ENCODE data around the gene NEK9.
"Not testable (repeated sequence)": the region's sequence is repeated elsewhere in the genome, so short reads cannot be mapped to it uniquely, and the experiment has no call there.

The NEK9 gene

DNA sequence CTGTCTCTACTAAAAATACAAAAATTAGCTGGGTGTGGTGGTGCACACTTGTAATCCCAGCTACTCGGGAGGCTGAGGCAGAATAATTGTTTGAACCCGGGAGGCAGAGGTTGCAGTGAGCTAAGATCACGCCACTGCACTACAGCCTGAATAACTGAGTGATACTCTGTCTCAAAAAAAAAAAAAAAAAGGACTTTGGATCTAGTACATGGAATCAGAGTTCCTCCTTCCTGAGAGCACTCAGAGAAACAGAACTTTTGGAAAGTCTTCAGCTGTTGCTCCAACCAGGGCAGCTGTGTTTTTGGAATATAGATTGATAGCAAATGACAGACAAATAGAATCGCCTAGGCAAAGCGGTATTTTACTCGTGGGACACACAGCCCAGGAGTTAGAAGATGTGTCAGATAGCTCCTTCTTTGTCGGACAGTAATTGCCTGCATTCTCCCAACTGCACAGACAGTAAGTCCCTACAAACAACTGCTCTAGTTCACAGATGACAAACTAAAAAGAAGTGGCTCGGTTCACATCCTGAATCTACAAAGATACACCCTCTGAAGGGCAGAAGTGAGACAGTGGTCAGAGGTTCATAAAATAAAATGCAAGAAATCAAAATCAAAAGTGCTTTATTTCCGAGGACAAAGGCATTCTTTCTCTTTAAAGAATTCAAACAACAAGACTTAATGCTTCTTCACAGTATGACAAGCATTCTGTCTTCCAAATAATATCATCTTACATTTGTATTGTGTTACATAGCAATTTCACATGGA, 17.1 kb upstream of the NEK9 start:
- DNase-seq = no peak

DNA sequence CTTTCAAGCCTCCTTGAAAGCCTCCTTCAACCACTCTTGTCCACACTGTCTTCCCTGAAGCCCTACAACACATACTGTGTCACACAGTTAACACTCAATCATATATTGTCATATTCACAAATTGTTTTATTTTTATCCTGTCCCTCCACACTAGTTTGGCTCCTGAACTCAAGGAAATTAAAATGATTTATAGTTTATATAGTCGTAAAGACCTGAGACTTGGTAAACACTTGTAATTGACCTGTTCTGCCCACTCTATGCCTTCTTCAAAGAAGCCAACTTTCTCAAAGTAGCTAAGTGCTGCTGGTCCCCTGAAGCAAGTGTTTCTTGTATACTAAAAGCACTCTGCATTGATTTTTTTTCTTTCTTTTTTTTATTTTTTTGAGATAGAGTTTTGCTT, 15.6 kb upstream of the NEK9 start:
- DNase-seq = no peak

DNA sequence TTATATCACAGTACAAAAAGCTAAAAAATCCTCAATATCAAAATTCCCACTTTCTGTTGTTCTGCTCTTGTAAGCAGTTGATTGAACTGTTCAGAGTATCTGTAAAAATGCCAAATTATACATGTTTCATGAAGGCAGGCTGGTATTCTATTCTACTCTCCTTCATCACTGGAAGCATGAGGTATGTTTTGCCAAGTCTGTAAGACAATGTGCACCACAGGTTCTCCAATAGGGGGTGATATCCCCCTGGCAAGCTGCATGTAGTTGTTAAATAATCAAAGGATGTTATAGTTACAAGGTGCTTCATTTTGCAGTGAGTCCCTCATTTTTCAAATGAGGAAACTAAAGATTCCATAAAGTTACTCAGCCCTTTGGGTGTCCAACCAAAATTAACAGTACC, 15.1 kb upstream of the NEK9 start:
- DNase-seq = no peak

DNA sequence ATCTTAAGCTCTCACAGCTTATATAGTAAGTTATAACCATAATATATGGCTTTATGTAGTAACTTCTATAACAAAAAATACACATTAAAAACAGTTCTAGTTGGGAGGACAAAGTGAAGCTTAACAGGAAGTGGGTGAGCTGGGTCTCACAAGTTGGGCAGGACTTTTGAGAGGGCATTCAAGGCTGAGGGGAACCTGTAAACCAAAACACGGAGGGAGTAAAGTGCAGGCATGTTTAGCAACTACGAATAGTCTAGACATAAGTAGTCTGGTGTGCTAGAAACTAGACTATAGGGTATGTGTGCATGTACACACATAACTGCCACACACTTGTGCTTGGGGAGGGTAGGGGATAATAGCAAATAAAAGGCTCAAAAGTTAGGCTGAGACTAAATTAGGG, 14.2 kb upstream of the NEK9 start:
- DNase-seq = no peak

DNA sequence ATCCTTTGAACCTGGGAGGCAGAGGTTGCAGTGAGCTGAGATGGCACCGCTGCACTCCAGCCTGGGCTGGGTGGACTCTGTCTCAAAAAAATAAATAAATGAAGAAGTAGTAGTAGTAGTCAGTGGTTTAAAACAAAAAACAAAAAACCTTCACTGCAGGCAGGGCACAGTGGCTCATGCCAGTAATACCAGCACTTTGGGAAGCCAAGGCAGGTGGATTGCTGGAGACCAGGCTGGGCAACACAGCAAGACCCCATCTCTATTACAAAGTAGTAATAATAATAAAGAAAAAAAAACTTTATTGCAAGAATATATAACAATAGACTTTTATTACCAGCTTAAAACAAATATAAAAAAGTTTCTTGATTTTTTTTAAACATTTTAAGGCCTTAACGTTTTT, 13.8 kb upstream of the NEK9 start:
- no peak for DNase-seq

DNA sequence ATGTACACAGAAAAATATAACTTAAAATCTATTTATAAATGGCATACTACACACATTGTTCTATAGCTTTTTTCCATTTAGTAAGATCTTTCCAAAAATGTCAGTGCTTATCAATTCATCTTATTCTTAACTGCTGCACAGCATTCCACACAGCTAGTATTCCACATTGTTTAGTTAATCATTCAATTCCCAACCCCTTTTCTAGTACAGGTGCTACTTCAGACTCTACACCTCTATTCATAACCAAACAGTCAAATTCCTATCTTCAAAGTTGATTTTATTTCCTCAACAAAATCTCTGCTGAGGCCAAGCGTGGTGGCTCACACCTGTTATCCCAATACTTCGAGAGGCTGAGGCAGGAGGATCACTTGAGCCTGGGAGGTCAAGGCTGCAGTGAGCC, 12.3 kb upstream of the NEK9 start:
- DNase-seq = no peak

DNA sequence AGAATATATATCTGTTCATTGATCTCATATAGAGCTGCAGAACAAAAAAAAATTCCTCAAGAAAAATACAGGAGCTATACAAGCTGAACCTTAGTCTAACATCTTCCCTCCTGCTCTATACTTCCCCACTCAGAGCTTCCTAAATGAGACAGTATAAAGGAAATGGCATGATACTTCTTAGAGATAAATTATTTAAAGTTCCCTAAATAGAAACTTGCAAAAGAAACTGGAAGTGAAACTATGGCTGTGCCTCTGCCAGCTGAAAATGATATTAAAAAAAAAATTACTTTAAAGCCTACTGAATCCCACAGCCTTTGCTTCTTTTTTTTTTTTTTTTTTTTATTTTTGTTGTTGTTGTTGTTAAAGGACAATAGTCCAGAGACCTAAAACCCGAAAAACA, 11.6 kb upstream of the NEK9 start:
- DNase-seq = no peak

DNA sequence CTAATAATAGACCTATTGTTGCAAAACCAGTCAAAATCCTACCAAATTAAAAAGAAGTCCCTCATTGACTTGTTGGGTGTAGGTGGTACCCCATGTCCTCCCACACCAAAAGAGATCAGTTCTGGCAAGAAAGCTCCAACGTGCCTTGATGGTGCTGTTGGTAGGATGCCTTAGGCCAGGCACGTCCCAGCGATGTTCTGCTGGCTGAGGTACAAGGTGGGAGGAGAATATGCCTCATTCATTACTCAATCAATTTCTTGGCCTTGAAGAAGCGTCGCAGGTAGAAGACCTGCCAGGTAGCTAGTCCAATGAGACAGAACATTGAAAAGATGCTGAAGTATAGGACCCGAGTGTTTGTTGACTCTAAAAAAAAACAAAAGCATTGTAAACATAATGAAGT, 7.8 kb upstream of the NEK9 start:
- DNase-seq = no peak

DNA sequence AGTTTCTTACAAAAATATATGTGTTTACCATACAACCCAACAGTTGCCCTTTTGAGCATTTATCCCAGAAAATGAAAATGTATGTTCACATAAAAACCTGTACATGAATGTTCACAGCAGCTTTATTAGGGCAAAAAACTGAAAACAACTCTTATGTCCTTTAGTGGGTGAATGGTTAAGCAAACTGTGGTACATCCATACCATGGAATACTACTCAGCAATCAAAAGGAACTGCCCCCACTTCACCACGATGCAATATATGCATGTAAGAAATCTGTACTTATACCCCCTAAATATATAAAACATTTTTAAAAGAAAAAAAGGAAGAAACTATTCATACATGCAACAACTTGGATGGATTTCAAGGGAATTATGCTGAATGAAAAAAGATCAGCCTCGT, 6.7 kb upstream of the NEK9 start:
- no peak for DNase-seq

DNA sequence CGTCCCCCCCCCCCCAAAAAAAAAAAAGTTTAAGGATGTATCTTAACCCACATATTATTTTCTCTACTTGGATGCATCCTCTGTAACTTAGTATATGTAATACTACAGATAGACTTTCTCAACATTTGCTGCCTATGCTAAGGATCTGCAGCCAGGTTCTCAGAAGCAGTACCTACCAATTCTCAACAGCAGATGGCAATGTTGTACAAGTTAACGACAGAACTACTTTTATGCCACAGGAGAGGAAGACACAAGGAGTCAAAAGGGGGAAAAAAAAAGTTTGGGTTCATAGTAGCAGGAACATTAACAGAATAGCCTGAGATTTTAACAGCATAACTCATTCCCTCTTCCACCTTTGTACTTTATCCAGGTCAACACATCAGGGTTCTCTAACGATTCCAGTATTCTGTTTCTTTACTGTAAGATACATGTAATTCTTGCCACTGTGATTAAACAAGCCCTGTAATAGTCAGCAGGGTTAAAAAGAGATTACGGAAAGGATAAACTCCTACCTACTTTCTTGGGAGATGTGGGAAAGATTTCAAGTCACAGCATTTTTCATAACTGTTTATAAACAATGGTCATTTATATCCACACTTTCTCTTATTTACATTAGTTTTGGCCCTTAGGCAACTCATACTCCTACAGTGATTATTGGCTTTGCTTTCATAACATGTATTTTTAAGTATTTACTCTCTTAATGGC, 5.7 kb upstream of the NEK9 start:
- DNase-seq = peak; percentile 38

DNA sequence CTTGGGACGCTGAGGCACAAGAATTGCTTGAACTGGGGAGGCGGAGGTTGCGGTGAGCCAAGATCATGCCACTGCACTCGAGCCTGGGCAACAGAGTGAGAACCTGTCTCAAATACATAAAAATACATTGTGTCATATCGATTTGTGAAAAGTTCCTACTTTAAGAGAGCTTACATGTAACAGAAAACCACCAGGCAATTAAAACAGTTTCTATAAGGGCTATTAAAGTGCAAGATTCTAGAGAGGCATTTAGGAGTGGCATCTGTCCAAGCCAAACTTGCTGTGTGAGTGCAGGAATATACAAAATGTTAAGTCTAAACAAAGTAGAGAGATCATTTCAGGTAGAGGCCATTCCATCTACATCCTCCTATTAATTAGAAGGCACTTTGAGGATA, 1.7 kb upstream of the NEK9 start:
- no peak for DNase-seq

DNA sequence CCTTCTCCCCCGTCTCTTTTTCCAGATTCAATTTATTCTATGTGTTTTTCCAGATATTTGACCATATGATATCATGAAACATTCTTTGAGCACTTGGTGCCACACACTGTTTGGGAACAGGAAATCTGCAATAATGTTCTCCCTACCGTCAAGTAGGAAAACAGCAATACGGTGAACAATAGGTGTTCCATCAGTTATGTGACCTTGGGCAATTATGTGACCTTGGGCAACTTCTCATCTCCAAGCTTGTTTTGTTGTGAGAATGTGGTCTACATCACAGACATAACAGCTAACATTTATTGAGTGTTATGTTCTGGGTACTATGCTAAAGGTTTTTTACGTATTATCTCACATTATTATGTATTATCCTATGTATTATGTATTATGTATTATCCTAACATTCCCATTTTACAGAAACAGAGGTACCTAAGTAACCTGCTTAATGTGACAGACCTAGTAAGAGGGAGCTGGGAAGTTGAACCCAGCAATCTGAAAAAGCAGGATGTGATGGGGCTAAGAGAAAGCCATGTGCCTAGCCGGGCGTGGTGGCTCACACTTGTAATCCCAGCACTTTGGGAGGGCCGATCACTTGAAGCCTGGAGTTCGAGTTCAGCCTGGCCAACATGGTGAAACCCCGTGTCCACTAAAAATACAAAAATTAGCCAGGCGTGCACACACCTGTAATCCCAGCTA, 1.2 kb upstream of the NEK9 start:
- no peak for DNase-seq

DNA sequence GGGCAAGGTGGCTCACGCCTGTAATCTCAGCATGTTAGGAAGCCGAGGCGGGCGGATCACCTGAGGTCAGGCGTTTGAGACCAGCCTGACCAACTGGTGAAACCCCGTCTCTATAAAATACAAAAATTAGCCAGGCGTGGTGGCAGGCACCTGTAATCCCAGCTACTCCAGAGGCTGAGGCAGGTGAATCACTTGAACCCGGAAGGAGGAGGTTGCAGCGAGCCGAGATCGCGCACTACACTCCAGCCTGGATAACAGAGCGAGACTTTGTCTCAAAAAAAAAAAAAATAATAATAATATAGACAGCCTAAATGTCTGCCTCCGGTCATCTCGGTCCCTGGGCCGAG, 599 bp upstream of the NEK9 start:
- not testable (repeated sequence) for DNase-seq

DNA sequence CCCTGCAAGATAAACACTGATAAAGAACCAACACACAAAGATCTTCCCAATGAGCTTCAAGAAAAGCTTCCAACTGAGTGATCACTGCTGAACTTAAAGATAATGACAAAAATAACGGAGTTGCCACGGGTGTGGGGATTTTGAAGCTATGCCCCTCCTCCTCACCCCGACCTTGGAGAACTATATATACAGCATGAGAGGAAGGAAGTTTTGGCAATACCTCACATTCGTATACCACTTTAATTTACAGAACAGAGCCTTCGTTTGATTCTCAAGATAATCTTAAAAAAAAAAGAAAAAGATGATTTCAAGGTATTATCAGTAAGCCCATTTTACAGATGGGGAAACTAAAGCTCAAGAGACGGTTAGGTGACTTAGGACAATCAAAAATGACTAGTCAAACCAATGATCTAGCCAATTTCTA, 715 bp downstream of the NEK9 start:
- no peak for DNase-seq

DNA sequence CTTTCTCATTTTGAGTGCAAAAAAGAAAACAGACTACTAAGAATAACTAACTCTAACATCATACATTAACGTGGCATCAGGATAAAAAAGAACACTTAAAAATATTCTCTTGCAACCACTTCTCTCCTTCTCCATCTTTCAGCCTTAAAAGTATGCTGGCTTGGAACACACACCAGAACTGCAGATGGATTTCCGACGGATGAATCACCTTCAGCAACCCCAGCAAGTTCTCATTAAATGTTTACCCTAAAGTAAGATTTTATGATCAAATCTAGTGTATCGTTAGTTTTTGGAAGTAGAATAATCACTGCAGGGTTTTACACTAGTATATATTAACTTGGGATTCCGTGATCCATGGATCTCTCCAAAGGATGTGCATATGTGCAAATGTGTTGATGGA, 1.2 kb downstream of the NEK9 start:
- DNase-seq = no peak

DNA sequence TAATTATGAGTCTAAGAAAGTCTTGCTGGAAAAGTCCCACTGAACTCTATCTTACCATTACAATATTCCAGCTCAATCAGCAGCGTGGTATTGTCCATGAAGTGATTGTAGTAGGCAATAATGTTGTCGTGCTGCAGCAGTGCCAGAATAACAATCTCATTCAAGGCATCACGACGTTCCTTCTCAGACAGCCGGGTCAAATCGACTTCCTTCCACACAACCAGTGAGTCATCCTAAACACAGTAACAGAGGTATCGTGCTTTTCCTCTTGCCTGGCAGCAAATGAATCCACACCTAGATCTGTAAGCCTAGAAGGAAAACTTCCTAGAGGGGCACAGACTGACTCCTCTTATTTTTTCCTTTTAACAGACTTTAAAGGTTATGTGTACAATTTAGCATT, 2.9 kb downstream of the NEK9 start:
- no peak for DNase-seq

DNA sequence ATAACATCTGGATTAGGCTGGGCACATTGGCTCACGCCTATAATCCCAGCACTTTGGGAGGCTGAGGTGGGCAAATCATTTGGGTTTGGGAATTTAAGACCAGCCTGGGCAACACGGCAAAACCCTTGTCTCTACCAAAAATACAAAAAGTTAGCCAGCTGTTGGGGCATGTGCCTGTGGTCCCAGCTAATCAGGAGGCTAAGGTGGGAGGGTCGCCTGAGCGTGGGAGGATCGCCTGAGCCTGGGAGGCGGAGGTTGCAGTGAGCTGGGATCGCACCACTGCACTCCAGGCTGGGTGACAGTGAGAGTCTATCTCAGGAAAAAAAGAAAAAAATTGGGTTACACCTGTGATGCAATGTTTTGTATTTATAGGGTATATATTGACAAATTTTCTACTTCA, 5.3 kb downstream of the NEK9 start:
- DNase-seq = no peak

DNA sequence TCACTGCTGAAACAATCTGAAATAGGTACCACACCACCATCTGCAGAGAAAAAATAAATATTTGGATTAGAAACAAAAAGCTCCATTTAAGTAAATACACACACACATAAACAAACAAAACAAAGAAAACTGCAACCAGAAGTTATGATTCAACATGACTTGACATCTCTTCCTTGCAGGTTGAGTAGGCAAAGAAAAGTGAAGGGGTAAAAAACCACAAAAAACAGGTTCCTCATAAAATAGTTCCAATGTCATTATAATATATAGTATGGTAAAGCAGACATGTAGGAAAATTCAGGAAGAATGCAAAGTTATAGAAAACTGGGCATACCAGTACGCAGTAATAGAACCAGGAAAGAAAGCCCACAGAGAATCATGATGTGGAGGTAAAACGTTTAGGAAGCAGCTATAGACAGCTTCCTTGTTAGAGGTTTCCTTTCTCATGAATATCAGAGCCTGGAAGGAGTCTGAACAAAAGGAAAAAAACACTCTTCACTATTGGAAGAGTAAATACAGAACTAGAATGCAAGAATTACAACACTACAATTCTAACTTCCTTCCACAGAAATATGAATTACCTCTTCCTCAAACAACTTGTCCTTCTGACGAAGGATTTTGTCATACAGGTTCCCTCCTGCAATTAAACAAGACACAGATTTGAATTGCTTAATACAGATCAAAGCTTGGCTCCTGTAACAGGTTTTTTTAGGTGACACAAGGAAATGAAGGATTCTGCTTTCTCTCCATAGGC, 6.1 kb downstream of the NEK9 start:
- no peak for DNase-seq

DNA sequence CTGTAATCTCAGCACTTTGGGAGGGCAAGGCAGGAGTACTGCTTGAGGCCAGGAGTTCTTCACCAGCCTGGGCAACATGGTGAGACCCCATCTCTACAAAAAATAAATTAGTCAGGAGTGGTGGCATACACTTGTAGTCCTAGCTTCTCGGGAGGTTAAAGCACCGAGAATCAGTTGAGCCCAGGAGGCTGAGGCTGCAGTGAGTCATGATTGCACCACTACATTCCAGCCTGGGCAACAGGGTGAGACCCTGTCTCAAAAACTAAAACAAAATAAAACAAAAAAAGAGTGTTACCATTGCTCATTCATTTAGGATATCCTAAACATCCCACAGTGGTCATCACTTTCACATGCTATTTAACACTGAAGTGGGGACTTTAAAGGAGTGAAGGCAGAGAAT, 7.8 kb downstream of the NEK9 start:
- no peak for DNase-seq

DNA sequence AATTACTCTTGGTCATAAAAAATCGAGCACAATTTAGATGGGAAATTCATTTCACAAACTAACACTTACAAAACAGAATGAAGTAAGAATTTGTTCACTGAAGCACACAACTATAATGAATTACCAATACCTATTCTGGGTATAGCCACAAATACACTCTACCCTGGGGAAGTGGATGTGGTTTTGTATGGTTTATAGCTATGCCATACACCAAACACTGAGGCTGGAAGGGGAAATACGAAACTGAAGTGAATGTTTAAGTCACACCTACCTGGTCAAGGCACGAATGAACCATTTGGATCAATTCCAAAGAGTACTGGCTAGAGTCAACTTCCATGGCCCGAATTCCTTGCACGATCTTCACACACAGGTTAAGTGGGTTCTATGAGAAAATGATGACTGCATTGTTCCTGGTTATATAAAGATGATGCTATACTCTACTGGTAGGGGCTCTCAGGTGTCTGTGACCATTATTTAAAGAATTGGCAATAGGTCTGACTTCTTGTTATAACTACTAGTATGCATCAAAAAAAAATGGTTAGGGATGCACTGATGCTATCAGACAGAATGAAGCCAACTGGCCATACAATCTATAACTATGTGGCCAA, 12.8 kb downstream of the NEK9 start:
- no peak for DNase-seq

DNA sequence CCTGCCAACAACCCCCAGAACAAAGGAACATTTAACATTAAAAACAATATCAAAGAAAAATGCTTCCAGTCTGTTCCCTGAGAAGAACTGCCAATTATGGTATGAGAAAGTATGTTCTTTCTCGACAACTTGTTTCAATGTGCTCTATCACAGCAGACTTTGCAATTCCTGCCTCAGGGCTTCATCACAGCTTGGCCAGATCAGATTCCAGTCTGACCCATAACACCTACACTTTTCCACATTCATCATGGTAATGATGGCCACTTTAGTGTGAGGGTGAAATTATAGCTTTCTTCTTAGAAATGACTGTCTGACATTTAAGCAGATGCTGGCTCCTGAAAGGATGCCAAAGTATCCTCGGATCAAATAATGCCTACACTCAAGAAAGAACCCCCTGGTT, 17.0 kb downstream of the NEK9 start:
- no peak for DNase-seq

DNA sequence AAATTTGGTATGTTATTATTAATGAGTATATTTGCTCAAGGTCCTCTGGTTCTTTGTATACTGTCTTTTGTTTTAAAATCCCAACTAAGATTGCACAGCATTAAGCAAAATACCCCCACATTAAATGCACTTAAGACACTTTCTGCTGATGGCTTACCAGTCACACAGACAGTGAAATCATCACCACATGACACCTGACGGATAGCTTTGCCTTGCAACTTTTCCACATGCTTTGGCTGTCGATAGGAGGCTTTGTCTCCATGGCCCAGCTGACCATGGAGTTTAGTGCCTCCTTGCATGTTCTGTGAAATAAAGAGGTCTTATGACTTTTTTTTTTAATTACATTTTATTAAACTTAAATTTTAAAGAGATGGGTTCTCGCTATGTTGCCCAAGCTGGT, 19.7 kb downstream of the NEK9 start:
- DNase-seq = no peak

DNA sequence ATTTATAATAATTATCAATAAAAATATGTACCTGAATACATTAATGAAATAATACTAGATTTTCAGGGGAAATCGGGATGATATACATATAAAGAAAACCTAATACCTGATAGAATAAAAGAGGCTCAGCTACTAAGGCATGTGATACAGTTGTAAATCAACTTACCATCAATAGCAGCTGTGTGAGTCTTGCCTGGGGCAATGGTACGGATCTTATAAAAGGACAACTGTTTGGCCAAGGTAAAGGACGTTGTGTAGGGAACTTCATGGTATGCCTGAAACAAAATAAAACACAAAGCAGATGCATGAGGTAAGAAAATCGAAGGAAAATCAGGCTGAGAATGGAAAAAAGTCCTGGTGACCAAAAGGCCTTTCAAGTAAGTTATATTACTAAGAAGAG, 25.4 kb downstream of the NEK9 start:
- no peak for DNase-seq

All from NCI-H524 treated with DMSO at 0.1 percent for 48 hours (cell line).